NB4 (cell line): Measurements from ENCODE around the gene RGS3.

Experiments
- DNase-seq: peaks from one replicate; pipeline ENCODE4 v3.0.0; 2010; ENCODE audit warnings: low read depth
- H3K4me3 ChIP-seq: one replicate; pipeline ENCODE4 v1.5.1; 2011; ENCODE audit warnings: mild to moderate bottlenecking, low read depth, low read length, moderate library complexity
- CTCF ChIP-seq: IDR thresholded peaks from one replicate; pipeline ENCODE4 v1.5.1; 2012; ENCODE audit warnings: low read depth, low read length
- MAX ChIP-seq: IDR thresholded peaks from 2 replicates; pipeline ENCODE4 v1.6.1; 2011; ENCODE audit warnings: low read depth, low read length
- MYC ChIP-seq: IDR thresholded peaks from 2 replicates; pipeline ENCODE4 v1.6.1; 2011; ENCODE audit warnings: low read depth, low read length
- POLR2A ChIP-seq: IDR thresholded peaks from 2 replicates; pipeline ENCODE4 v1.6.1; 2011; ENCODE audit warnings: mild to moderate bottlenecking; ENCODE audit not compliant: insufficient read length; ENCODE audit errors: extremely low read depth

The RGS3 gene

GRCh38 chr9:113468716-113469448, 5.4 kb downstream of the RGS3 start:
- no peak overlapping the region for H3K4me3 ChIP-seq
- TF ChIP-seq MAX (no peak), POLR2A (no peak), CTCF (no peak), MYC (no peak)
- no peak for DNase-seq

GRCh38 chr9:113471143-113471542, 7.6 kb downstream of the RGS3 start:
- H3K4me3 ChIP-seq: no peak overlapping the region
- TF ChIP-seq MYC (no peak), POLR2A (no peak), CTCF (no peak), MAX (no peak)
- no peak for DNase-seq

GRCh38 chr9:113471566-113471965, 8.0 kb downstream of the RGS3 start:
- TF ChIP-seq MYC (no peak), MAX (no peak), CTCF (no peak), POLR2A (no peak)
- no peak for DNase-seq
- H3K4me3 ChIP-seq: no peak overlapping the region

- TF ChIP-seq MAX: no peak
- TF ChIP-seq CTCF: no peak
- TF ChIP-seq MYC: no peak
- TF ChIP-seq POLR2A: no peak
- DNase-seq: no peak
- no peak overlapping the region for H3K4me3 ChIP-seq
Measured at GRCh38 chr9:113472199-113472598, 8.7 kb downstream of the RGS3 start.

- no peak for TF ChIP-seq POLR2A
- TF ChIP-seq CTCF: no peak
- no peak for TF ChIP-seq MYC
- no peak for TF ChIP-seq MAX
- no peak for DNase-seq
- no peak overlapping the region for H3K4me3 ChIP-seq
Measured at GRCh38 chr9:113474360-113475028, 11.0 kb downstream of the RGS3 start.
